Mesenchymal stem cell (in vitro differentiated cells and primary cell): ENCODE measurements around the gene TYROBP.
A peak's percentile ranks its signal among the peaks of the same experiment; 100 is the strongest.

Experiments
- DNase-seq: peaks from one replicate; pipeline ENCODE4 v3.0.0-alpha.2; 2013
- H2AFZ ChIP-seq: one replicate; pipeline ENCODE4 v1.6.1; 2013; ENCODE audit warnings: low read depth, mild to moderate bottlenecking, control low read depth, inconsistent platforms, low read length, moderate library complexity
- H2AK5ac ChIP-seq: 2 replicates; pipeline ENCODE4 v1.6.1; 2013; ENCODE audit warnings: low read length, moderate library complexity, mild to moderate bottlenecking, inconsistent platforms; ENCODE audit not compliant: severe bottlenecking
- H2BK120ac ChIP-seq: one replicate; pipeline ENCODE4 v1.6.1; 2013; ENCODE audit warnings: low read depth, mild to moderate bottlenecking, inconsistent platforms, low read length, moderate library complexity
- H2BK12ac ChIP-seq, 2 experiments: one replicate each; pipeline ENCODE4 v1.6.1; 2013; ENCODE audit warnings: inconsistent platforms in 2 of 2, low read length in 2 of 2, mild to moderate bottlenecking in 2 of 2, moderate library complexity in 2 of 2, control low read depth in 1 of 2
- H2BK15ac ChIP-seq: one replicate; pipeline ENCODE4 v1.6.1; 2013; ENCODE audit warnings: mild to moderate bottlenecking, low read depth, inconsistent platforms; ENCODE audit not compliant: poor library complexity, severe bottlenecking
- H2BK5ac ChIP-seq: 2 replicates; pipeline ENCODE4 v1.6.1; 2013; ENCODE audit warnings: low read depth, mild to moderate bottlenecking, low read length, control low read depth, inconsistent platforms; ENCODE audit not compliant: poor library complexity, severe bottlenecking
- H3K14ac ChIP-seq, 2 experiments: one replicate each; pipeline ENCODE4 v1.6.1; 2013; ENCODE audit warnings: inconsistent platforms in 2 of 2, low read length in 2 of 2, control low read depth in 1 of 2, mild to moderate bottlenecking in 1 of 2, moderate library complexity in 1 of 2
- H3K18ac ChIP-seq, 2 experiments: one replicate each; pipeline ENCODE4 v1.6.1; 2013; ENCODE audit warnings: inconsistent platforms in 2 of 2, low read length in 2 of 2, control low read depth in 1 of 2, low read depth in 1 of 2, mild to moderate bottlenecking in 1 of 2
- H3K23ac ChIP-seq, 2 experiments: one replicate each; pipeline ENCODE4 v1.6.1; 2013; ENCODE audit warnings: inconsistent platforms in 2 of 2, low read length in 2 of 2, mild to moderate bottlenecking in 2 of 2, moderate library complexity in 2 of 2, control low read depth in 1 of 2
- H3K27ac ChIP-seq: 2 replicates; pipeline ENCODE4 v1.5.1; 2013; ENCODE audit warnings: mild to moderate bottlenecking, moderate library complexity, low read length, control low read depth, inconsistent platforms; ENCODE audit not compliant: poor library complexity, severe bottlenecking
- H3K27me3 ChIP-seq, 2 experiments: 2 replicates each; pipeline versions ENCODE4 v1.6.1 to v1.7.0; 2013; ENCODE audit warnings: low read length in 2 of 2, mild to moderate bottlenecking in 2 of 2, moderate library complexity in 2 of 2, control low read depth in 1 of 2, inconsistent platforms in 1 of 2; ENCODE audit not compliant: control insufficient read depth in 1 of 2, insufficient read depth in 1 of 2
- H3K36me3 ChIP-seq, 2 experiments: 2 replicates each; pipeline versions ENCODE4 v1.6.1 to v1.7.0; 2013; ENCODE audit warnings: low read length in 2 of 2, control low read depth in 1 of 2, inconsistent platforms in 1 of 2, low read depth in 1 of 2, mild to moderate bottlenecking in 1 of 2; ENCODE audit not compliant: insufficient read depth in 2 of 2, control insufficient read depth in 1 of 2
- H3K4ac ChIP-seq, 2 experiments: one replicate each; pipeline ENCODE4 v1.6.1; 2013; ENCODE audit warnings: inconsistent platforms in 2 of 2, low read length in 2 of 2, mild to moderate bottlenecking in 2 of 2, moderate library complexity in 2 of 2, control low read depth in 1 of 2, low read depth in 1 of 2
- H3K4me1 ChIP-seq: 2 replicates; pipeline ENCODE4 v1.6.1; 2013; ENCODE audit warnings: low read depth, low read length, control low read depth; ENCODE audit not compliant: control insufficient read depth, insufficient read depth
- H3K4me2 ChIP-seq: 2 replicates; pipeline ENCODE4 v1.6.1; 2013; ENCODE audit warnings: low read length, mild to moderate bottlenecking, inconsistent platforms; ENCODE audit not compliant: poor library complexity, severe bottlenecking
- H3K4me3 ChIP-seq, 2 experiments: 2 replicates each; pipeline versions ENCODE4 v1.5.1 to v1.7.0; 2013; ENCODE audit warnings: low read length in 2 of 2, mild to moderate bottlenecking in 2 of 2, control low read depth in 1 of 2, low read depth in 1 of 2; ENCODE audit not compliant: insufficient read depth in 1 of 2
- H3K79me1 ChIP-seq: replicated peaks from 2 replicates; pipeline ENCODE4 v1.6.1; 2013; ENCODE audit warnings: mild to moderate bottlenecking, control low read depth, low read length, inconsistent platforms; ENCODE audit not compliant: poor library complexity, severe bottlenecking
- H3K9ac ChIP-seq: 2 replicates; pipeline ENCODE4 v1.7.0; 2013; ENCODE audit warnings: mild to moderate bottlenecking, low read length, moderate library complexity
- H3K9me3 ChIP-seq: 2 replicates; pipeline ENCODE4 v1.7.0; 2013; ENCODE audit warnings: mild to moderate bottlenecking, low read length; ENCODE audit not compliant: control insufficient read depth
- H4K8ac ChIP-seq: one replicate; pipeline ENCODE4 v1.6.1; 2013; ENCODE audit warnings: inconsistent platforms, mild to moderate bottlenecking, low read length, moderate library complexity
- H4K91ac ChIP-seq: one replicate; pipeline ENCODE4 v1.6.1; 2013; ENCODE audit warnings: mild to moderate bottlenecking, low read length, inconsistent platforms
- WGBS: methylation state at CpG from one replicate; pipeline ENCODE4 v1.1.7; 2013; ENCODE audit warnings: mixed read lengths; 5-methylcytosine and 5-hydroxymethylcytosine counted together

TYROBP gene

GRCh38 chr19:35942235-35942634, 34.1 kb upstream of the TYROBP start:
- Histone ChIP-seq H3K36me3 (peaks cover 19 to 41% of the 10 kb centered on the region in 2 experiments), H3K18ac (no peak overlapping the region), H3K4me3 (no peak overlapping the region), H2BK15ac (no peak overlapping the region), H2AFZ (no peak overlapping the region), H2BK120ac (no peak overlapping the region), H2BK12ac (no peak overlapping the region), H3K23ac (no peak overlapping the region), H3K27ac (no peak overlapping the region), H3K4me2 (no peak overlapping the region), H4K91ac (no peak overlapping the region), H2AK5ac (no peak overlapping the region), H3K4ac (no peak overlapping the region), H4K8ac (no peak overlapping the region), H2BK5ac (no peak overlapping the region), H3K27me3 (no peaks in the 10 kb centered on the region), H3K79me1 (peaks cover 15% of the 10 kb centered on the region), H3K9ac (no peak overlapping the region), H3K9me3 (no peaks in the 10 kb centered on the region), H3K4me1 (peaks cover 15% of the 10 kb centered on the region), H3K14ac (no peak overlapping the region)
- DNase-seq = no peak
- WGBS = 84% methylated on average over 3 of the region's 3 CpGs

- H2AK5ac ChIP-seq = no peak overlapping the region
- no peak for DNase-seq
- no peak overlapping the region for H2AFZ ChIP-seq
- H3K4me3 ChIP-seq = no peak overlapping the region
- no peak overlapping the region for H3K9ac ChIP-seq
- H2BK15ac ChIP-seq = no peak overlapping the region
- H3K23ac ChIP-seq = no peak overlapping the region
- peaks cover 25% of the 10 kb centered on the region for H3K79me1 ChIP-seq
- no peaks in the 10 kb centered on the region for H3K9me3 ChIP-seq
- no peak overlapping the region for H3K4ac ChIP-seq
- 92% methylated on average over 4 of the region's 4 CpGs for WGBS
- no peak overlapping the region for H2BK5ac ChIP-seq
- H3K4me1 ChIP-seq = peaks cover 22% of the 10 kb centered on the region
- no peak overlapping the region for H2BK12ac ChIP-seq
- no peak overlapping the region for H3K4me2 ChIP-seq
- no peak overlapping the region for H3K27ac ChIP-seq
- H3K14ac ChIP-seq = no peak overlapping the region
- no peak overlapping the region for H3K18ac ChIP-seq
- H4K8ac ChIP-seq = no peak overlapping the region
- H3K36me3 ChIP-seq = peaks cover 19 to 41% of the 10 kb centered on the region in 2 experiments
- no peak overlapping the region for H4K91ac ChIP-seq
- H2BK120ac ChIP-seq = no peak overlapping the region
- H3K27me3 ChIP-seq = no peaks in the 10 kb centered on the region
Measured at GRCh38 chr19:35940839-35941238, 32.7 kb upstream of the TYROBP start.

- Histone ChIP-seq H2BK120ac (no peak overlapping the region), H2BK15ac (no peak overlapping the region), H3K9ac (no peak overlapping the region), H3K4me2 (no peak overlapping the region), H3K36me3 (peaks cover 19 to 38% of the 10 kb centered on the region in 2 experiments), H4K91ac (no peak overlapping the region), H2AFZ (no peak overlapping the region), H3K23ac (no peak overlapping the region), H2AK5ac (no peak overlapping the region), H3K14ac (no peak overlapping the region), H4K8ac (no peak overlapping the region), H3K18ac (no peak overlapping the region), H3K27me3 (no peaks in the 10 kb centered on the region), H3K4me3 (no peak overlapping the region), H3K79me1 (peaks cover 29% of the 10 kb centered on the region), H3K4ac (no peak overlapping the region), H3K9me3 (no peaks in the 10 kb centered on the region), H2BK12ac (no peak overlapping the region), H3K4me1 (peaks cover 28% of the 10 kb centered on the region), H2BK5ac (no peak overlapping the region), H3K27ac (no peak overlapping the region)
- WGBS = 97% methylated on average over 51 of the region's 51 CpGs
- no peak for DNase-seq
Measured at GRCh38 chr19:35940078-35940775, 32.1 kb upstream of the TYROBP start.

- no peaks in the 10 kb centered on the region for H3K9me3 ChIP-seq
- peak overlapping the region; percentile 41 for H4K91ac ChIP-seq
- H2BK120ac ChIP-seq = no peak overlapping the region
- 96% methylated on average over 55 of the region's 55 CpGs for WGBS
- no peak overlapping the region for H3K27ac ChIP-seq
- no peak overlapping the region for H3K23ac ChIP-seq
- no peak overlapping the region for H2AFZ ChIP-seq
- H2BK15ac ChIP-seq = no peak overlapping the region
- H3K4me1 ChIP-seq = peaks cover 30% of the 10 kb centered on the region
- H3K14ac ChIP-seq = no peak overlapping the region
- H3K27me3 ChIP-seq = no peaks in the 10 kb centered on the region
- no peak overlapping the region for H2BK5ac ChIP-seq
- no peak overlapping the region for H3K9ac ChIP-seq
- peaks cover 29% of the 10 kb centered on the region for H3K79me1 ChIP-seq
- H3K18ac ChIP-seq = no peak overlapping the region
- no peak for DNase-seq
- no peak overlapping the region for H4K8ac ChIP-seq
- H3K4me2 ChIP-seq = no peak overlapping the region
- H2AK5ac ChIP-seq = no peak overlapping the region
- no peak overlapping the region for H3K4ac ChIP-seq
- no peak overlapping the region for H2BK12ac ChIP-seq
- H3K4me3 ChIP-seq = no peak overlapping the region
- peaks cover 19 to 30% of the 10 kb centered on the region in 2 experiments for H3K36me3 ChIP-seq
Measured at GRCh38 chr19:35939307-35940077, 31.4 kb upstream of the TYROBP start.
